K562 (cell line): ENCODE results near the gene CCP110. TPM values are rescaled to one million over a fixed set of nuclear protein-coding genes. Genes with fewer than 3 reads are reported as not detected.

Experiments used
- C11orf30 ChIP-seq: fragments of 450-650 bp; IDR thresholded peaks from 2 replicates; pipeline ENCODE4 v1.6.1; 2016; ENCODE audit warnings: low read depth, mild to moderate bottlenecking
- CXXC5 ChIP-seq: fragments of 250-450 bp; sonication (Bioruptor Pico); IDR thresholded peaks from 2 replicates; pipeline ENCODE4 v1.8.0; 2022; ENCODE audit warnings: inconsistent platforms, mild to moderate bottlenecking, moderate library complexity
- EHMT2 ChIP-seq: fragments of 450-650 bp; IDR thresholded peaks from 2 replicates; pipeline ENCODE4 v1.6.1; 2018; ENCODE audit warnings: antibody characterized with exemption
- FUS ChIP-seq: fragments of 200-400 bp; formaldehyde crosslinking; optimal IDR thresholded peaks from 2 replicates; pipeline ENCODE3; 2017; ENCODE audit warnings: low read depth, low read length
- LEF1 ChIP-seq: fragments of 450-650 bp; IDR thresholded peaks from 2 replicates; pipeline ENCODE4 v1.6.1; 2016; ENCODE audit warnings: mild to moderate bottlenecking
- MEF2A ChIP-seq: IDR thresholded peaks from 2 replicates; pipeline ENCODE4 v1.6.1; 2011; ENCODE audit warnings: low read depth, mild to moderate bottlenecking, low read length, moderate library complexity; ENCODE audit not compliant: control insufficient read depth
- PHB ChIP-seq: fragments of 250-450 bp; sonication (Bioruptor Pico); IDR thresholded peaks from 2 replicates; pipeline ENCODE4 v1.5.0; 2021
- PTTG1 ChIP-seq: fragments of 450-650 bp; IDR thresholded peaks from 2 replicates; pipeline ENCODE4 v1.6.1; 2016; ENCODE audit warnings: low read depth, mild to moderate bottlenecking, missing genetic modification characterization, missing compliant biosample characterization
- RAD21 ChIP-seq, 2 experiments: fragments of 250-450 bp in 1 of 2; fragments of 450-650 bp in 1 of 2; sonication (Bioruptor Pico) in 1 of 2; formaldehyde crosslinking in 1 of 2; IDR thresholded peaks in 1 of 2; conservative IDR thresholded peaks in 1 of 2; 2 replicates each; pipeline versions ENCODE4 v1.4.0 to v1.8.0; 2020 to 2022; ENCODE audit warnings: mild to moderate bottlenecking in 2 of 2, moderate library complexity in 1 of 2
- SMARCA5 ChIP-seq: fragments of 450-650 bp; IDR thresholded peaks from 2 replicates; pipeline ENCODE4 v1.6.1; 2016
- ZEB2 ChIP-seq: fragments of 450-650 bp; IDR thresholded peaks from 2 replicates; pipeline ENCODE4 v1.6.1; 2016
- ZNF311 ChIP-seq: fragments of 250-450 bp; sonication (Bioruptor Pico); IDR thresholded peaks from 2 replicates; pipeline ENCODE4 v1.4.0; 2020; ENCODE audit warnings: mild to moderate bottlenecking, moderate library complexity
- polyA plus RNA-seq, 8 experiments: library from polyadenylated mRNA; depleted of rRNA in 4 of 8; stranded (reverse) in 5 of 8; unstranded in 3 of 8; fragments of >200 nt; fragmentation: Nextera tagmentation in 2 of 8; fragmentation: Illumina TruSeq in 1 of 8; extraction: Ambion mirVana in 2 of 8; extraction: Trizol in 1 of 8; gene quantifications; 2 replicates each; pipeline versions ENCODE4 v1.2.1 to v1.2.3, GENCODE V29; 2011 to 2014; ENCODE audit warnings: inconsistent platforms in 1 of 8, missing spikeins in 1 of 8
- total RNA-seq, 7 experiments: library from RNA; depleted of rRNA in 6 of 7; stranded (reverse); fragments of >200 nt in 6 of 7; fragmentation: Illumina TruSeq in 2 of 7; extraction: Trizol in 2 of 7; gene quantifications; 2 replicates each; pipeline versions ENCODE4 v1.2.1 to v1.2.3, GENCODE V29; 2011 to 2021; ENCODE audit warnings: low replicate concordance in 1 of 7
- TF ChIP-seq, protein P1 (sequence below): fragments of 250-450 bp; sonication (Bioruptor Pico); IDR thresholded peaks from 2 replicates; pipeline ENCODE4 v1.8.0; 2022; ENCODE audit warnings: moderate library complexity, mild to moderate bottlenecking, inconsistent platforms
- TF ChIP-seq, protein P2 (sequence below), 2 experiments: fragments of 250-450 bp in 1 of 2; fragments of 450-650 bp in 1 of 2; sonication (Bioruptor Pico) in 1 of 2; IDR thresholded peaks; 2 replicates each; pipeline versions ENCODE4 v1.6.1 to v1.8.0; 2016 to 2021; ENCODE audit warnings: mild to moderate bottlenecking in 2 of 2, moderate library complexity in 2 of 2, missing compliant biosample characterization in 1 of 2, missing genetic modification characterization in 1 of 2
- TF ChIP-seq, protein P3 (sequence below): fragments of 450-650 bp; IDR thresholded peaks from 2 replicates; pipeline ENCODE4 v1.6.1; 2016; ENCODE audit warnings: antibody characterized with exemption
- TF ChIP-seq, protein P4 (sequence below): fragments of 250-450 bp; sonication (Bioruptor Pico); IDR thresholded peaks from 2 replicates; pipeline ENCODE4 v1.5.1; 2021; ENCODE audit warnings: mild to moderate bottlenecking
- TF ChIP-seq, protein P5 (sequence below), 2 experiments: fragments of 450-650 bp; conservative IDR thresholded peaks; 2 replicates each; pipeline ENCODE4 v1.6.1; 2017; ENCODE audit warnings: mild to moderate bottlenecking in 2 of 2, moderate library complexity in 2 of 2
- TF ChIP-seq, protein P6 (sequence below): fragments of 450-650 bp; IDR thresholded peaks from 2 replicates; pipeline ENCODE4 v1.6.1; 2016; ENCODE audit warnings: missing biosample characterization, missing genetic modification characterization
- TF ChIP-seq, protein P7 (sequence below): sonication (generic); formaldehyde crosslinking; IDR thresholded peaks from 2 replicates; pipeline ENCODE4 v1.8.0; 2023; ENCODE audit warnings: mild to moderate bottlenecking, missing genetic modification reagents

Gene CCP110
- total and polyA plus RNA-seq, 9 of the 15 experiments (the other 6 are each of a cell fraction or from before 2014, with no cell fraction given), result 3.5 to 16.1 (median 12.1) TPM

DNA sequence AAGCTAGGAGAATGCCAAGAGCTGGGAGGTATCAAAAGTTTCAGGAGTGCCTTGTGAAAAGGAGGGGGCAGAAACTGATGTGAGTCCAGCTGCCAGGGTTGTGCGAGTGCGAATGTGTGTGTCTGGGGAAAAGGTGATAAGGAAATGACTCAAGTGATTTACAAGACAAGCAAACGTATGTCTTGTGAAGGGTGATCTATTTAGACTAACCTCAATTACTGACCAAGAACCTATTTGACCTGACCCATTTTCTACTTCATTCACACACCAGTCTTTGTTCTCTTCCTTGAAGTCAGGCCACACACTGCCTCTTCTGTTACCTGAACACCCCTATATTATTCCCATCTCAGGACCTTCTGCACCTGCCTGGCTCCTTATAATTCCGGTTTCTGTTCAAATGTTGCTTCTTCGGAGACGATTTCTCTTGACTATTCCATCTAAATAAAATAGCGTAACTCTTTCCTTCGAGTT, 2.8 kb upstream of the CCP110 start (continued):
- TF ChIP-seq, protein P1, sequence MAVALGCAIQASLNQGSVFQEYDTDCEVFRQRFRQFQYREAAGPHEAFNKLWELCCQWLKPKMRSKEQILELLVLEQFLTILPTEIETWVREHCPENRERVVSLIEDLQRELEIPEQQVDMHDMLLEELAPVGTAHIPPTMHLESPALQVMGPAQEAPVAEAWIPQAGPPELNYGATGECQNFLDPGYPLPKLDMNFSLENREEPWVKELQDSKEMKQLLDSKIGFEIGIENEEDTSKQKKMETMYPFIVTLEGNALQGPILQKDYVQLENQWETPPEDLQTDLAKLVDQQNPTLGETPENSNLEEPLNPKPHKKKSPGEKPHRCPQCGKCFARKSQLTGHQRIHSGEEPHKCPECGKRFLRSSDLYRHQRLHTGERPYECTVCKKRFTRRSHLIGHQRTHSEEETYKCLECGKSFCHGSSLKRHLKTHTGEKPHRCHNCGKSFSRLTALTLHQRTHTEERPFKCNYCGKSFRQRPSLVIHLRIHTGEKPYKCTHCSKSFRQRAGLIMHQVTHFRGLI, result no peak
- TF ChIP-seq LEF1 (peak; percentile 86), FUS (no peak), CXXC5 (CRISPR knock-in tag) (peak; percentile 86), ZEB2 (peak; percentile 76; the same call in 1 of the 2 replicates), ZNF311 (no peak), RAD21 (CRISPR knock-in tag; conservative IDR thresholded peaks at IDR 0.05 in 1 of 2, IDR thresholded peaks at IDR 0.05 in 1 of 2) (no peak), C11orf30 (peak; percentile 60; the same call in 1 of the 2 replicates), MEF2A (0 out of 2 replicates have a peak, but pooled peaks have one; percentile 11), SMARCA5 (no peak), PTTG1 (tag) (no peak), PHB (CRISPR knock-in tag) (no peak), EHMT2 (no peak)
- TF ChIP-seq, protein P2, sequence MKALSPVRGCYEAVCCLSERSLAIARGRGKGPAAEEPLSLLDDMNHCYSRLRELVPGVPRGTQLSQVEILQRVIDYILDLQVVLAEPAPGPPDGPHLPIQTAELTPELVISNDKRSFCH (CRISPR knock-in tag; IDR thresholded peaks at IDR 0.05), result no peak
- TF ChIP-seq, protein P2 (tag; IDR thresholded peaks at IDR 0.05), result no peak
- TF ChIP-seq, protein P3, sequence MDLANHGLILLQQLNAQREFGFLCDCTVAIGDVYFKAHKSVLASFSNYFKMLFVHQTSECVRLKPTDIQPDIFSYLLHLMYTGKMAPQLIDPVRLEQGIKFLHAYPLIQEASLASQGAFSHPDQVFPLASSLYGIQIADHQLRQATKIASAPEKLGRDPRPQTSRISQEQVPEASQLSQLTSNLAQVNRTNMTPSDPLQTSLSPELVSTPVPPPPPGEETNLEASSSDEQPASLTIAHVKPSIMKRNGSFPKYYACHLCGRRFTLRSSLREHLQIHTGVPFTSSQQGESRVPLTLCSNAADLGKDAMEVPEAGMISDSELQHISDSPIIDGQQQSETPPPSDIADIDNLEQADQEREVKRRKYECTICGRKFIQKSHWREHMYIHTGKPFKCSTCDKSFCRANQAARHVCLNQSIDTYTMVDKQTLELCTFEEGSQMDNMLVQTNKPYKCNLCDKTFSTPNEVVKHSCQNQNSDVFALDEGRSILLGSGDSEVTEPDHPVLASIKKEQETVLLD, result peak; percentile 54; the same call in 1 of the 2 replicates
- TF ChIP-seq, protein P4, sequence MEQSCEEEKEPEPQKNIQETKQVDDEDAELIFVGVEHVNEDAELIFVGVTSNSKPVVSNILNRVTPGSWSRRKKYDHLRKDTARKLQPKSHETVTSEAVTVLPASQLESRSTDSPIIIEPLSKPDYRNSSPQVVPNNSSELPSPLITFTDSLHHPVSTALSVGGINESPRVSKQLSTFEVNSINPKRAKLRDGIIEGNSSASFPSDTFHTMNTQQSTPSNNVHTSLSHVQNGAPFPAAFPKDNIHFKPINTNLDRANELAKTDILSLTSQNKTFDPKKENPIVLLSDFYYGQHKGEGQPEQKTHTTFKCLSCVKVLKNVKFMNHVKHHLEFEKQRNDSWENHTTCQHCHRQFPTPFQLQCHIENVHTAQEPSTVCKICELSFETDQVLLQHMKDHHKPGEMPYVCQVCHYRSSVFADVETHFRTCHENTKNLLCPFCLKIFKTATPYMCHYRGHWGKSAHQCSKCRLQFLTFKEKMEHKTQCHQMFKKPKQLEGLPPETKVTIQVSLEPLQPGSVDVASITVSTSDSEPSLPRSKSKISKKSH (CRISPR knock-in tag), result no peak
- TF ChIP-seq, protein P5, sequence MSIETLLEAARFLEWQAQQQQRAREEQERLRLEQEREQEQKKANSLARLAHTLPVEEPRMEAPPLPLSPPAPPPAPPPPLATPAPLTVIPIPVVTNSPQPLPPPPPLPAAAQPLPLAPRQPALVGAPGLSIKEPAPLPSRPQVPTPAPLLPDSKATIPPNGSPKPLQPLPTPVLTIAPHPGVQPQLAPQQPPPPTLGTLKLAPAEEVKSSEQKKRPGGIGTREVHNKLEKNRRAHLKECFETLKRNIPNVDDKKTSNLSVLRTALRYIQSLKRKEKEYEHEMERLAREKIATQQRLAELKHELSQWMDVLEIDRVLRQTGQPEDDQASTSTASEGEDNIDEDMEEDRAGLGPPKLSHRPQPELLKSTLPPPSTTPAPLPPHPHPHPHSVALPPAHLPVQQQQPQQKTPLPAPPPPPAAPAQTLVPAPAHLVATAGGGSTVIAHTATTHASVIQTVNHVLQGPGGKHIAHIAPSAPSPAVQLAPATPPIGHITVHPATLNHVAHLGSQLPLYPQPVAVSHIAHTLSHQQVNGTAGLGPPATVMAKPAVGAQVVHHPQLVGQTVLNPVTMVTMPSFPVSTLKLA (conservative IDR thresholded peaks at IDR 0.05), result peak in 1 of 2 experiments; percentile 62; a peak in 2 of 4 replicates
- TF ChIP-seq, protein P6, sequence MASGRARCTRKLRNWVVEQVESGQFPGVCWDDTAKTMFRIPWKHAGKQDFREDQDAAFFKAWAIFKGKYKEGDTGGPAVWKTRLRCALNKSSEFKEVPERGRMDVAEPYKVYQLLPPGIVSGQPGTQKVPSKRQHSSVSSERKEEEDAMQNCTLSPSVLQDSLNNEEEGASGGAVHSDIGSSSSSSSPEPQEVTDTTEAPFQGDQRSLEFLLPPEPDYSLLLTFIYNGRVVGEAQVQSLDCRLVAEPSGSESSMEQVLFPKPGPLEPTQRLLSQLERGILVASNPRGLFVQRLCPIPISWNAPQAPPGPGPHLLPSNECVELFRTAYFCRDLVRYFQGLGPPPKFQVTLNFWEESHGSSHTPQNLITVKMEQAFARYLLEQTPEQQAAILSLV (tag), result no peak
- TF ChIP-seq, protein P7, sequence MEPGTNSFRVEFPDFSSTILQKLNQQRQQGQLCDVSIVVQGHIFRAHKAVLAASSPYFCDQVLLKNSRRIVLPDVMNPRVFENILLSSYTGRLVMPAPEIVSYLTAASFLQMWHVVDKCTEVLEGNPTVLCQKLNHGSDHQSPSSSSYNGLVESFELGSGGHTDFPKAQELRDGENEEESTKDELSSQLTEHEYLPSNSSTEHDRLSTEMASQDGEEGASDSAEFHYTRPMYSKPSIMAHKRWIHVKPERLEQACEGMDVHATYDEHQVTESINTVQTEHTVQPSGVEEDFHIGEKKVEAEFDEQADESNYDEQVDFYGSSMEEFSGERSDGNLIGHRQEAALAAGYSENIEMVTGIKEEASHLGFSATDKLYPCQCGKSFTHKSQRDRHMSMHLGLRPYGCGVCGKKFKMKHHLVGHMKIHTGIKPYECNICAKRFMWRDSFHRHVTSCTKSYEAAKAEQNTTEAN, result no peak
